Activated CD8-positive, alpha-beta memory T cell treated with anti-CD3 and anti-CD28 coated beads, Interleukin-2, amount 50 U/mL, for 1 hour (primary cell): ENCODE measurements around the gene TSPO.

ENCODE experiments used
- DNase-seq: peaks from one replicate; pipeline ENCODE4 v3.0.0-alpha.2; 2020; ENCODE audit errors: extremely low read depth

Gene TSPO

DNA sequence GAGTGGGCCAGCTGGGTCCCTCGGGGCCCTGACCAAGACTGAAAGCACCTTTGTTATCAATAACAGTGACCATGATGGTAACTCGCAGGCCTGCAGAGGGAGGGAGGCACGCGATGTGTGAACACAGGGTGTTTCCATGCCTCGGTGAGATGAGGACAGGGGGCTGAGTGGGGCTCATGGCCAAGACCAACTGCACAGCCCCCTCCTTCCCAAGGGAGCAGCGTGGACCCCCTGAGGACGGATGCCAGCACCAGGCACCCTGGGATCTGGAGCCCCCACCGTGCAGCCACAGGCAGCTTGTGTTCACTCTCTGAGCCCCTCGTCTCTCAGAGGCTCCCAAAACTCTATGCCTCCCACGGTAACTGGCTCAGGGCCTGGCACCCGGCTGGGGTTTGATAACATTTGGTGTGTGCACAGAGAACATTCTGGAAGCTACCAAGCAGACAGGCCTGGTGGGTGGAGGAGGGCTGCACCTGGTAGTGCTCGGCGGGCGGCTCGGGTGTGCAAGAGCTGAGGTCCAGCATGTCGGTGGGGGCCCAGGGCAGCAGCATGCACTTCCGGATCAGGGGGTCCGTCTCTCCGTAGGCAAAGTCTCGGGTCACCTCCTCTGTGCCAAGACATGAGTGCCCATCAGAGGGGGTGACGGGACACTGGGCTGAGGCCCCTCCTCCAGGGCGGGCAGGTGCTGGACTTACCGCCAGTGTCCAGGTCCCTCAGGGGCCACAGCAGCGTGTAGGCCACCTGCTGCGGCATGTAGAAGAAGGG lies 28.0 kb downstream of the TSPO start:
- no peak for DNase-seq

GRCh38 chr22:43179911-43180195 lies 28.5 kb downstream of the TSPO start:
- no peak for DNase-seq

- DNase-seq, result no peak
Measured at GRCh38 chr22:43180670-43181069, 29.3 kb downstream of the TSPO start.

GRCh38 chr22:43181321-43182076 lies 30.1 kb downstream of the TSPO start:
- DNase-seq, result no peak

DNA sequence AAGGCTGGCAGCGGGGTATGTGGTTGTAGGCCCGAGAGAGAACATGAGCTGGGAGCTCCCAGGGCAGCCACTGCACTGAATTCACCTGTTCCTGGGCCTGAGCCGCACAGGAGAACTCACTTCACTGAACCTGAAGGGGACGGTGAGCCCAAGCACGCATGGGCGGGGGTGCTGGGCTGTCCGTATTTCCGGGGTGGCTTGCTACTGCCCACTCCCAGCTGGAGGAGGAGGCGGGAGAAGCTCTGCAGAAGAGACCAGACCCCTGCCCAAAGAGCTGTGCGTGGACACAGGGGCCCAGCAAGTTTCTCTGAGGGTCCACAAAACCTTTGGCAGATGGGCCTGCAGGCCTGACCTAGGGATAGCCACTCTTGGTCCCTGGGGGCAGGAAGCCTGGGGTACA lies 30.8 kb downstream of the TSPO start:
- no peak for DNase-seq

DNA sequence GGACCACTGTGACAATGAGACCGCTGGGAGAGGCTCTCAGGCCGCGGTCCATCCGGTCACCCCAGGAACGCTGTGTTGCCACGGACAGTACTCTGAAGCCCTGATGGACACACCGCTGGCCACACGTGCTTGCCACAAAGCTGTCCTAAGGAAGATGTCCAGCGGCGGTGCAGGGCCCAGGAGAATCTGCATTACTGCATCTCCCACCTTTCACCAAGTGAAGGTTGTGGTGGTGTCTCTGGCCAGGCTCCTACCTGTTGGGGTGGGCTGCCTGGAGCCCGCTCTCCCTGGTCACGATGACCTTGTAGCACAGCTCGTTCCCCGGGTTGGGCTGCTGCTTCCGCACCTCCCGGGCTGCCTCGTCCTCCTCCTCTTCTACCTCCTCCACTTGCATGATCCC lies 31.4 kb downstream of the TSPO start:
- no peak for DNase-seq

GRCh38 chr22:43183496-43184277 lies 32.3 kb downstream of the TSPO start:
- DNase-seq, result no peak

- DNase-seq, result no peak
Measured at GRCh38 chr22:43185860-43186261, 34.5 kb downstream of the TSPO start.

GRCh38 chr22:43186272-43187170 lies 35.2 kb downstream of the TSPO start, which contains the start of gene TTLL12:
Gene TTLL12, minus strand, starts transcription at chr22:43187134. Its CDS starts 65 bp downstream, at chr22:43187069.
- DNase-seq, result no peak

DNA sequence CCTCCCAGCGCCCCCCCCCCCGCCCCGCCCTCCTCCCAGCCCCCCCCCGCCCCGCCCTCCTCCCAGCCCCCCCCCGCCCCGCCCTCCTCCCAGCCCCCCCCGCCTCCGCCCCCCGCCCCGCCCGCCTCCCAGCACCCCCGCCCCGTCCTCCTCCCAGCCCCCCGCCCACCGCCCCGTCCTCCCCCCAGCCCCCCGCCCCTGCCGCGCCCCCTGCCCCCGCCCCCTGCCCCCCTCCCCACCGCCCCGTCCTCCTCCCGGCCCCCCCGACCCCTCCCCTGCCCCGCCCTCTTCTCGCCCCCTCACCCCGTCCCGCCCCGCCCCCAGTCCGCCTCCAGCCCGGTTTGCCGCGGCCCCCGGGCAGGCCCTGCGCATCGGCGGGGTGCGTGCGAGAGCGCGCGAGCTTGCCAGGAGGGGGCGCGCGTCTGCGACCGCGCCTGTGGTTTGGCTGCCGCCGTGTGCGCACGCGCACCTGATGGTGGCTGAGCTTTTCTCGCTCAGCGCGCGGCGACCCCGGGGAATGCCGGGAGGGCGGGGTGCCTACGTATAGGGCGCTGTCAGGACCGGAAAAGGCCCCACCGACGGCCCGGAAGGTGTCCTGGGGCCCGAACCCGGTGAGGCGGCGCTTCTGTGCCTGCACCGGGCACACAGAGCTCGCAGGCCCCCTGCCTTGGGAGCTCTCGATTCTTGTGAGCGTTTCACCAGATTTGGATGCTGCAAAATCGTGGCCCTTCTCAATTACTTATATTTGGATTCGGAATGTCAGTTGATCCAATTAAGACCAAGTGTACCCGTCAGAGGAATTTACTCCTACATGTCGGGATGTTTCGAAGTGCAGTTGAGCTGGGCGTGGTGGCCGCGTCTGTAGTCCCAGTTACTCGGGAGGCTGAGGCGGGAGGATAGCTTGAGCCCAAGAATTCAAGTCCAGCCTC lies 36.1 kb downstream of the TSPO start:
- DNase-seq, result peak; percentile 80

DNA sequence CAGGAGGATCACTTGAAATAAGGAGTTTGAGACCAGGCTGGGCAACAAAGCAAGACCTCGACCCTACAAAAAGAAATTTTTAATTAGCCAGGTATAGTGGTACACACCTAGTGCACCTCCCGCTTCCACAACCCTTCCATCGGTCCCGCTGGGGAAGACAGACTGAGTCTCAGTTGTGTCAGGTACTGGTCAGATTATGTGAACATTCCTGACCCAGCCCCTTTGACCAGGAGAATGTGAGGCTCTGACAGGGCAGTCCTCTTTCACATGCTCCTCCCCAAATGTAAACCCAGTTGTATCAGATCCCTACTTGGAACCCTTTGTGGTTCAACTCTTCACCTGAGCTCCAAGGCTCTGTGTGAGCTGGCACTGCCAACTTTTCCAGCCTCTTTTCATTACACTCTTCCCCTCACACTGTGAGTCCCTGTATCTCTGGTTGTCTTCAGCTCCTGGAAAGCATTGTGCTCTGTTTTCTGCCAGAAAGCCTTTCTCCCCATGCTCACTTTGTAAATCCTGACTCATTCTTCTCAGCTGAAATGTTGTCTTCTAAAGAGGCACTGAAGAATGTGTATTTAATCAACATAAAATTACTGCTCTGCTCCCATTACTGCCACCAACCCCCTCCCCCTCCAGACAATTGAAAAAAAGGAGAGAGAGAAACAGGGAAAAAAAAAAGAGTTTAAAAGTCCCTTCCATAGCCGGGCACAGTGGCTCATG lies 37.6 kb downstream of the TSPO start:
- no peak for DNase-seq

DNA sequence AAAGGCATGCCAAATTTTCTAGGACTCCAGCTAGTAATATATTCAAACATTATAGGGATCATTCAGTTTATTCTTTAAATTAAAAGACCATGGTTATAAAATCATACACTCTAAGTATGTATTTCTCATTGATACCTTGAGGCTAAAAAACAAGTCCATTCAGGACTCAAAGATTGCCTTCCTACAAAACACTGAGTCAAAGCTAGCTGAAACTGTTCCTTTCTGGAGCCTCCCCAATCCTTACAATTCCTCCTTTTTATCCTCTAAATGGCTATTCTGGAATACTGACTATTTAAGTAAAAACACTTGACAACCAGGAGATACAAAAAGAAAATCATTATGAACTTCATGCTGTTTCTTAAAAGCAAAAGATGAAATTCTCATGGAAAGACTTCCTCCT lies 40.5 kb downstream of the TSPO start:
- DNase-seq, result no peak

DNA sequence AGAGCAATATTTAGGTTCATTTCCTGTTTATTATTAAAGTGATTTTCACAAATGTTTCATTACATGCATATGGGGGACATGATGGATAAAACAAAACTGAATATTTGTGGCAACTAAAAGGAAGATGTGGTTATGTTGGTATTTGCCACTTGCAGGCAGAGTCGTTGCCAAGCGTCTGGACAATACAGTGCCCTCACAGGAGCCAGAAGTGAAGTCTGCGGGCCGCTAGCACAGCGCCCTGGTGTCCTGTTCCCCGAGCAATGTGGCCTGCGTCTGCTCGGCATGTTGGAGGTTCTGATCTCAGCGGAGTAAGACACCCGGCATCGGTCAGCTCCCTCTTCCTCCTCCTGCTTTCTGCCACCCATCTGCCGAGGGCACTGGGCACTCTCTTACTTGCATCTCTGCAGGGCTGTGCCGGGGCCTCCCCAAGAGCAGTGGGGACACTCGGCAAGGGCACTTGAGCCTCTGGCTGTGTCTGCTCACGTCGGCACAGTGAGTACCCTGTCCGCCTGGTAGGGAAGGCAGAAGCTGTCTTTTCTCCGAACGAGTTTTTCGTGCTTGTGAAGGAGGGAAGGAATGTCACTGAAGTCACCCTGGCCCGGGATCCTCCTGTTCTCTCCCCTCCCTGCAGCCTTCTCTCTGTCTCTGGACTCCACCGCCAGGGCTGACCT lies 46.0 kb downstream of the TSPO start:
- DNase-seq, result no peak

GRCh38 chr22:43198126-43198525 lies 46.8 kb downstream of the TSPO start:
- no peak for DNase-seq

GRCh38 chr22:43198936-43199335 lies 47.6 kb downstream of the TSPO start:
- DNase-seq, result no peak

DNA sequence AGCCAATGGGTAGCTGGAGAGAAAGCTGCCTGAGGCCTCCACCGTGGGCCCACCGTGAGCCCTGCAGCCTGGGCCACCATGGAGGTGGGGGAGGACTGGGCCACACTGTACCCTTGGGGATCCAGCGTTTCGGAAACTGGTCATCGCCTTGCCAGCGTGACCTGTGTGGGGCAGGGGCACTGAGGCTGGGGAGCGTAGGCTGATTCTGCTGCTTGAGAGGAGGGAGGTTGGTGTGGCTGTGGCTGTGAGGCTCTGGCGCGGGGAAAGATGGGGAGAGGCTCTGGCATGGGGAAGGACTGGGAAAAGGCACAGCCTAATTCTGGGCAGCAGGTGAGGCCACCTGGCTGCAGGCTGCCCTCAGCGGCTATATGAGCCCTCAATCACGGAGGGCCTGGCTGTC lies 48.2 kb downstream of the TSPO start:
- no peak for DNase-seq

GRCh38 chr22:43200031-43200430 lies 48.7 kb downstream of the TSPO start:
- no peak for DNase-seq

DNA sequence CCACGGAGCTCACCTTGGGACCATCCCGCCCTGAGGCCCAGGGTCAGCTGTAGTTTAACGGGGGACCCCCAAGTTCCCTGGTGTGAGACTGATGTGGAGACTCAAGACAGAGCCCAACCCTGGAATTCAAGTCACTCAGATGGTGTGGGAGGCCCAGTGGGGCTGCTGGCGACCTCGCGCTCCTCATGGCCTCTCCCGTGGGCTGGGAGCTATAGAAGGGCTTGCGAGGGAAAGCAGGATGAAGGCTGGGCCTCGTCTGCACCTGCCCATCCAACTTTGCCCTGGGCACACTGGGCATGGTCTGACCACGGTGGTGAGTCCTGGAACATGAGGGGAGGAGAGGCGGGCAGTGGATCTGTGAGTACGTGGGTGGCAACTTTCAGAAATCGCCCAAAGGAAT lies 49.2 kb downstream of the TSPO start:
- DNase-seq, result no peak

GRCh38 chr22:43201486-43202219 lies 50.3 kb downstream of the TSPO start:
- no peak for DNase-seq
